Stimulated activated CD4-positive, alpha-beta T cell treated with anti-CD3 and anti-CD28 coated beads, Interleukin-4, amount 100 ng/mL, for 48 hours (primary cell): ENCODE results near the gene PHKG2.
A peak's percentile ranks its signal among the peaks of the same experiment; 100 is the strongest.

Source experiments
- DNase-seq, 2 donors: peaks; one replicate each; pipeline ENCODE4 v3.0.0-alpha.2; 2020; ENCODE audit warnings: low read depth in 2 of 2

PHKG2 gene

GRCh38 chr16:30775392-30776188 lies 27.4 kb downstream of the PHKG2 start:
- peak; percentile 53 to 55 for DNase-seq

DNA sequence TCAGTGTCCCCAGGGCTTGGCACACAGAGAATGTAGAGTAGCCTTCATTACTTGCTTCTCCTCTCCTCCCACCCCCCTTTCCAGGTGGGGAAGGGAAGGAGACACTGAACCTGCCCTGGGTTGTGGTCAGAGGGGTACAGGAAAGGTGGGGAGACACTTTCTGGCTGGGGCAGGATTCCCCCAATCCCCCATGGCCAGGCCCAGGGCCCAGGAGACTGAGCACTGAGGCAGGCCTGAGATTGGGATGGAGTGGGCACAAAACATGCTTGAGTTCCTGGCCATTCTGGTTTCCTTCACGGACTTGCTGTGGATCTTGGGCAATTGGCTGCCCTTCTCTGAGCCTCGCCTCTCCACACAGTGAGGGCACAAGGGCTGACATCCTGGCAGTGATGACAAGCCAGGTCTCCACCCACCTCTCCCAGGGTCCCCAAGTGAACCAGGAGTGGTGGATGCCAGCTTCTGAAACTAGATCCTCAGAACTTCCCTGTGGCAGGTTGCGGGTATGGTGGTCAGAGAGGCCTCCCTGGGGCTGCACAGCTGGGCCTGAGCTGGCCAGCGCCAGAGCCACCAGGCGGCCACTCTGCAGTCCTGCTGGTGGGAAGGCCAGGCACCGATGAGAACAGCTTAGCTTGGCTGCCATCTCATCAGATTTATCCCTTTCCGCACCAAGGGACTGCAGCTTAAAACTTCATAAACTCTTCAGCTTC lies 29.5 kb downstream of the PHKG2 start:
- no peak for DNase-seq

DNA sequence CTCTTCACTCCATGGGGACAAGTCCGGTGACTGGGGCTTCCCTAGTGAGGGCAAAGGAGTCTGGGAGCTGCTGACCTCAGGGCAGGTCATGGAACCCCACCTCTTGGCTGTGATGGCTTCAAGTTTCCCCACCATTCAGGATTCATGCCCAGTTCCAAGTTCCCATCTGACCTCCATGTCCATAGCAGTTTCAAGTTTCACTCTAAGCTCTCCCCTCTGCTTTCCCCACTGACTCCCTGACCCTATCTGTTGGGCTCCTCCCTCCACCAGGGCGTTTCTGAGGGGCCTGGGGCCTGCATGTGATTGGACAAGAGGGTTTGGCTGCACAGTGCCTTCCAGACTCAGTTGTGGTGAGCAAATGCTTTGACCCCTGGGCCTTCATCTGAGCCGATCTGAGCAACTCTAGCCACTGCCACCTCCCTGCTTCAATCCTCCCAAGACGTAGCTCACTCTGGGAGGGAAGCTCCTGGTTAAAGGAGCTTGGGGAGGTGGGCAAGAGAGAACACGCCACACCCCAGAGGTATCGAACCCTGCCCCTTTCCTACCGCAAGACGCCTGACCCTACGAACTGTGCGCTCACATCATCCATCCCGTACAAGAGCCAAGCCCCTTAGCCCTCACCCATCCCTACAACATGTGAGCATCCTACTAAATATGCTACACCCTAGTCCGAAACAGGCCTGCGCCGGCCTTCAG lies 30.5 kb downstream of the PHKG2 start:
- no peak for DNase-seq

- DNase-seq: no peak
These were observed 31.4 kb downstream of the PHKG2 start for GRCh38 chr16:30779596-30779995.

DNA sequence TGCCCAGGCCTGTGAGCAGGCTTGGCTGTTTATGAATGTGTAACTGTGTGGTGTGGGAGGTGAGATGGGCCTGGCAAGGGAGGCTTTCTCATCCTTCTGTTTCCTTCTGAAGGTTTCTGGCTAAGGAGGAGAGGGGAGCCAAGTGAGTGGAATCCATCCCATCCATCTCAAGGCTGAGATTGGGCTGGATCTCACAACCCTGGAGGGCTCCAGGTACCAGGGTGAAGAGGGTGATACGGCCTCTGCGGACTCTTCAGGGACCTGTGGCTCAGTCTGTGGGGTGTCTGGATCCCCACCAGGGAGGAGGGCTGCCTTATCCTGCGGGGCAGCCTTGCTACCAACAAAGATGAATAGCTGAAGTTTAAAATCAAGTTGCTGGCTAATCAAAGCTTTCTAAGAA lies 31.8 kb downstream of the PHKG2 start:
- no peak for DNase-seq

DNA sequence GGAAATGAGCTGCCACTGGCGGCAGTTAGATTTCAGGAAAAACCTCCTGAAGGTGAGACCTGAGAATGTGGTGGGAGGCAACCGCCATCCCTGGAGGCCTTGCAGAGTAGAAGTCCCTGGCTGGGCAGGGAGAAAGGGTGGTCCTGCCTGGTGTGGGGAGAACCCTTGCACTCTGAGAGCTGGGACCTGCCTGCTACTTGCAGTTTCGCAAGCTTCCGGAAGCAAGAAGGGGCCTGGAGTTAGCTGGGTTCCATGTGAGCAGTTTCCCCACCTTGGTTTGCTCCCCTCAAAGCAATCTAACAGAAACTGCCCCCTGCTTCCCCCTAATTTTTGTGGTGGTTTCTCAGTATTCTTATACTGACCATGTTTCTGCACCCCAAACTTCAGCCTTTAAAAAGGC lies 32.3 kb downstream of the PHKG2 start:
- DNase-seq: no peak

DNA sequence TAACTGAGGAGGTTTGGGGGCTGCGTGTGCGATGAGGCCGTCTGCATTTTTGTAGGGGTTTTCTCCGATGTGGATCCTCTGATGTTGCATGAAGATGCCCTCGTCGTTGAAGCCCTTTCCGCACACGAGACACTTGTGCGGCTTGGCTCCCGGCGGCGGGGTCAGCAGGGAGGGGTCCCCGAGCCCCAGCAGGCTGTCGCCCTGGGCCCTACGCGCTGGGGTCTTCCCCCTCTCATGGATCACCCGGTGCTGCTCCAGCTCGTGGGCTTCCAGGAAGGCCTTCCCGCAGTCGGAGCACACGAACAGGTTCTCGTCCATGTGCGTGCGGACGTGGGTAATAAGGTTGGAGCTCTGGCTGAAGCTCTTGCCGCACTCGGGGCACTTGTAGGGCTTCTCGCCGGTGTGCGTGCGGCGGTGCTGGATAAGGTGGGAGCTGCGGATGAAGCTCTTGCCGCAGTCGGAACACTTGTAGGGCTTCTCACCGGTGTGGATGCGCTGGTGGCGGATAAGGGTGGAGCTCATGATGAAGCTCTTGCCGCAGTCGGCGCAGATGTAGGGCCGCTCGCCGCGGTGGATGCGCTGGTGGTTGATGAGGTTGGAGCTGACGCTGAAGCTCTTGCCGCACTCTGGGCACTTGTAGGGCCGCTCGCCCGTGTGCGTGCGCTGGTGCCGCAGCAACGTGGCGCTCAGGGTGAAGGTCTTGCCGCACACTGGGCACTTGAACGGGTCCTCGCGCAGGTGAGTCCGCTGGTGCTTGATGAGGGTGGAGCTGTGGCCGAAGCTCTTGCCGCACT lies 34.5 kb downstream of the PHKG2 start:
- DNase-seq: no peak

DNA sequence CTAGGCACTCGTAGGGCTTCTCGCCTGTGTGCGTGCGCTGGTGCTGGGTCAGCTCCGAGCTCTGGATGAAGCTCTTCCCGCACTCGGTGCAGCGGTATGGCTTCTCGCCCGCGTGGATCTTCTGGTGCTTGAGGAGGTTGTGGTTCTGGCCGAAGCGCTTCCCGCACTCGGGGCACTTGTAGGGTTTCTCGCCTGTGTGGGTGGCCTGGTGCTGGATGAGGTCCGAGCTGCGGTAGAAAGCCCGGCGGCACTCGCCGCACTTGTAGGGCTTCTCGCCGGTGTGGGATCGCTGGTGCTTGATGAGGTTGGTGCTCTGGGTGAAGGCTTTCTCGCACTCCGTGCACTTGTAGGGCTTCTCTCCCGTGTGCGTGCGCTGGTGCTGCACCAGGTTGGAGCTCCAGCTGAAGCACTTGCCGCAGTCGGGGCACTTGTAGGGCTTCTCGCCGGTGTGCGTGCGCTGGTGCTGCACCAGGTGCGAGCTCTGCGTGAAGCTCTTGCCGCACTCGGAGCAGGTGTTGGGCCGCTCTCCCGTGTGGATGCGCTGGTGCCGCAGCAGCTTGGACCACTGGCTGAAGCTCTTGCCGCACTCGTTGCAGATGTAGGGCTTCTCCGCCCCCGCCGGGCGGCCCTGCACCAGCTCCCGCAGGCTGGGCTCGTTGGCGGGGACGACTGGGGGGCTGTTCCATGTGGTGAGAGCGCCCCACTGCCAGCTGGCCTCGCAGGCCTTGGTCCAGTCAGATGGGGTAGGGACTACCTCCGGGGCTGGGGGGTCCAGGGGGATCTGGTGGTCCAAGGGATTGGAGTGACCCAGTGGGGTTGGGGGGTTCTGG lies 35.3 kb downstream of the PHKG2 start:
- DNase-seq: no peak

- no peak for DNase-seq
These were observed 36.0 kb downstream of the PHKG2 start for GRCh38 chr16:30784215-30784614.

- DNase-seq: no peak
These were observed 37.2 kb downstream of the PHKG2 start for GRCh38 chr16:30785126-30786106.

DNA sequence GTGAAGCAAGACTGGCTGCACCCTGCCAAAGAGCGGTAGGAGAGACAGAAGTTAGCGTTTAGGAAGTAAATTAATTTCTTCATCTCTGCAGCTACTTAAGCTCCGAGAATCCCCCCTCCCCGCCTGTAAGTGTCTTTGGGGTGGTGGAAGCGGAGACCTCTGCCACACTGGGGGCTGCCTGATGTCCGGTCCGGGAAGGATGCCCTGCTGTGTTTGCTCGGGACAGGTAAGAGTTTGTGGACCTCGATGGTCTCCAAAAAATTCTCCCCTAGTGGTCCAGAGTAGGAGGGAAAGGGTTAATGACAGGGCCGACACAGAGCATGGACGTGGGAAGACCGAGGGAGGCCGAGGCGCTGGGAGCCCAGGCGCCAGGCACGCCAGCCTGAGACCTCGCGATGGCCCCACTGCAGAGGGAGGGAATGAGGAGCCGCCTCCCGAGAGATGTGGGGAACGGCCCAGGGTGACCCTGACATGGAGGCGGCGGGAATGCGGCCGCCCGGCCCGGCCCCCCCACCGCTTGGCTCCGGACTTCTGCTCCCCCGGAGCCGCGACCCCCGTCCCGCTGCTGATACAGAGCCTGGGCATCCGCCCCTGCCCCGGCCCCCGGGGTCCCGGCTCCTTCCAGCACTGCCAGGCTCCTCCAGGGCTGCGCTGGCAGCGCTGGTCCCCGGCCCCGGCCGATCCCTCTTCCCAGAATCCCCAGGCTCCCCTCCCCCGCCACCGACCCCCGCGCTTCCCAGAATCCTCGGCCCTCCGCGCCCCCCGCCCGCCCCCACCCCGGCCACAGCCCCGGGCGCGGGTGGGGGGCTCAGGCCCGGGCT lies 38.1 kb downstream of the PHKG2 start:
- no peak for DNase-seq

- DNase-seq: no peak
These were observed 38.8 kb downstream of the PHKG2 start, which contains the start of gene ZNF629 for GRCh38 chr16:30786936-30787612. Gene ZNF629, minus strand, starts transcription at chr16:30787205. Its CDS starts 2,723 bp downstream, at chr16:30784482.

DNA sequence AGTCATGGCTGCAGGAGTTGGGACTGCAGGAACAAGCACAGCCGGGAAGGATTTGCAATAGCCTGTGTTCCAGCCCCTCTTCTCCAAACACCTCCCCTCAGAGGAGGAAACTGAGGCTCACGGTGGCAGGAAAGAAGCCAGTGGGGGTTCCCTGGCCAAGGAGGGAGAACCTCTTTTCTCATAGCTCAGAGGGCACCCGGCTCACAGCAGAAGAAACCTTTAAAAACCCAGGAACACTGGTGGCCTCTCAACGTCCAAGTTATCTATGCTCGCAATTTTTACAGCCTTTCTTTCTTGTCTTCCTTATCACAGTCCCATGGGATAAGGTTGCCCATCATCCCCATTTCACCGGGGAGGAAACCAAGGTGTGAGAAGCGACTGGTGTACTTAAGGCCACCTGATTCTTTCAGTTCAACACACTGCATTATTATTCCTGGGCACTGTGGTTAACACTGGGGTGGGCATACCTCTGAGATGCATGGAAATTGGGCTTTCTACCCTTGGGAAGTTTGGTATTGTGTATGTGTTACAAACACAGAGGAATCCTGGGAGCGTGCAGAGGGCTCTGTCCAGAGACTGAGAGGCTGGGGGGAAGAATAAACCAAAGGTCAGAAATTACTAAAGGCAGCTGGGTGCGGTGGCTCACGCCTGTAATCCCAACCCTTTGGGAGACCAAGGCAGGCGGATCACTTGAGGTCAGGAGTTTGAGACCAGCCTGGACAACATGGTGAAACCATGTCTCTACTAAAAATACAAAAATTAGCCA lies 39.6 kb downstream of the PHKG2 start:
- DNase-seq: no peak

- no peak for DNase-seq
These were observed 45.4 kb downstream of the PHKG2 start for GRCh38 chr16:30793508-30794069.

DNA sequence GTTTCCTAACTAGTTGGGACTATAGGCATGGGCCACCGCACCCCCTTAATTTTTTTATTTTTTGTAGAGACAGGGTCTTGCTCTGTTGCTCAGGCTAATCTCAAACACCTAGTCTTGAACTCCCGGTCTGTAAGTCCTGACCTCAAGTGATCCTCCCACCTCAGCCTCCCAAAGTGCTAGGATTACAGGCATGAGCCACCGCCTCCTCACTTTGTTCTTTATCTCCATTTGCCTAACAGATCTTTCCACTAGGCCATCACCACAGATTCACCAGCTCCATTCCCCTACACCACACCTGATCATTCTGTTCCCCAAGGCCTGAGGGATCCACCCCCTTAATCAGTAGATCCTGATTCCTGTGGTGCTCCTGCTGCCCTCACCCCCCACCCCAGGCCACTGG lies 46.4 kb downstream of the PHKG2 start:
- no peak for DNase-seq

DNA sequence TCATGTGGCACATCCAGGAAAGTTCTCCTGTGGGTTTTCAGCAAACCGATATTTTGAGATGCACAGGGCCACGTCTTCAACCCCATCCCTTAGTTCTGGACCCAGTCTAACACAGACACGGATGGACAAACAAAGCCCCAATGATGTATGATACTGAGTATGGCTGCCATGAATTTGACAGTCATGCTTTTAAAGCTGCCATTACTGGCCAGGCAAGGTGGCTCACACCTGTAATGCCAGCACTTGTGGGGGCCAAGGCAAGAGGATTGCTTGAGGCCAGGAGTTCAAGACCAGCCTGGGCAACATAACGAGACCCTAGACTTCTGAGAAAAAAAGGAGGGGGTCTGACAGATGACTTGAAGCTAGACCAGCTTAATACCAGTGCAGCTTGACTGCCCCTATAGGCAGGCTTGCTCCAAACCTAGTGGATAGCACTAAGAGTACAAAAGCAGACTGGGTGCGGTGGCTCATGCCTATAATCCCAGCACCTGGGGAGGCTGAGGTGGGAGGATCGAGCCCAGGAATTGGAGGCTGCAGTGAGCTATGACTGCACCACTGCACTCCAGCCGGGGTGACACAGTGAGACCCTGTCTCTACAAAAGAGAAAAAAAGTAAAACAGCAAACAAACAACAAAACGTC lies 49.6 kb downstream of the PHKG2 start:
- DNase-seq: no peak
